22Rv1 (cell line): Measurements from ENCODE around the gene PIK3AP1.

ENCODE experiments used
- H3K27ac ChIP-seq: fragments of 450-650 bp; 2 replicates; pipeline ENCODE4 v1.5.1; 2017
- ZFX ChIP-seq: fragments of 450-650 bp; IDR thresholded peaks from 2 replicates; pipeline ENCODE4 v1.6.1; 2017; ENCODE audit warnings: antibody characterized with exemption, borderline replicate concordance
- TF ChIP-seq, protein P1 (sequence below): fragments of 450-650 bp; IDR thresholded peaks from 2 replicates; pipeline ENCODE4 v1.5.1; 2017; ENCODE audit warnings: mild to moderate bottlenecking

The PIK3AP1 gene

DNA sequence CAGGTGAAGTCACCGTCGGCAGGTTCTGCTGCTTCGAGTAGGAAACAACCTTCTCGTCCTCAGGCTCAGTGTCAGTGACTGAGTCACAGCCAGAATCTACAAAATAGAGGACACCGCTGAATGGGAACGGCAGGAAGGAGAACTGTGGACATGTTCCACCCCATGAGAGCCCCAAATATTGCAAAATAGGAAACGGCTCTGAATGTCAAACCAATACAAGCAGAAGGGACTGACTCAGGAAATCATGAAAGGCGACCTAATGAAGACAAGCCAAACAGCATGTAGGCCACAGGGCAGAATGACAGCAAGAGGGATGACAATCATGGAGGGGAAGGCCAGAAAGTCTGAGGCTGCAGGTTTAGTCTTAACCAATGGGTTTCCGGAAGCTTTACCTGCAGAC is 63.5 kb downstream of the PIK3AP1 start:
- H3K27ac ChIP-seq = no peak overlapping the region
- TF ChIP-seq, protein P1, sequence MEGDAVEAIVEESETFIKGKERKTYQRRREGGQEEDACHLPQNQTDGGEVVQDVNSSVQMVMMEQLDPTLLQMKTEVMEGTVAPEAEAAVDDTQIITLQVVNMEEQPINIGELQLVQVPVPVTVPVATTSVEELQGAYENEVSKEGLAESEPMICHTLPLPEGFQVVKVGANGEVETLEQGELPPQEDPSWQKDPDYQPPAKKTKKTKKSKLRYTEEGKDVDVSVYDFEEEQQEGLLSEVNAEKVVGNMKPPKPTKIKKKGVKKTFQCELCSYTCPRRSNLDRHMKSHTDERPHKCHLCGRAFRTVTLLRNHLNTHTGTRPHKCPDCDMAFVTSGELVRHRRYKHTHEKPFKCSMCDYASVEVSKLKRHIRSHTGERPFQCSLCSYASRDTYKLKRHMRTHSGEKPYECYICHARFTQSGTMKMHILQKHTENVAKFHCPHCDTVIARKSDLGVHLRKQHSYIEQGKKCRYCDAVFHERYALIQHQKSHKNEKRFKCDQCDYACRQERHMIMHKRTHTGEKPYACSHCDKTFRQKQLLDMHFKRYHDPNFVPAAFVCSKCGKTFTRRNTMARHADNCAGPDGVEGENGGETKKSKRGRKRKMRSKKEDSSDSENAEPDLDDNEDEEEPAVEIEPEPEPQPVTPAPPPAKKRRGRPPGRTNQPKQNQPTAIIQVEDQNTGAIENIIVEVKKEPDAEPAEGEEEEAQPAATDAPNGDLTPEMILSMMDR = no peak
- TF ChIP-seq ZFX = no peak

DNA sequence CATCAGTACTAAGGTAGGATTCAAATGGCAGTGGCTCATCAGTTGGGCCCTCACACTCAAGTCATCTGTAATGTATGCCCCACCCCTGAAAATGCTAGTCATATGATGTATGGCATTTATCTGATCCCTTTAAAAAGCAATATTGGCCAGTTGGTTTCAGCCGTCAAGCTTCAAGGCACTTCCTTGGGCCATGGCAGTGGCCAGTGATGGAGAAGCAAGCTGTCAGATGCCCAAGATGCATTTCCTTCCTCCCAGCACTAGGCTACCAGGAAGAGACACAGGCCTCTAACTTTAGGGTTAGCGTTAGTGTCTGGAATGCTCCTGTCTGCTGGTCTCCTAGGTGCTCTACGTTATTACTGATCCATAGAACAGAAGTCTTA is 64.1 kb downstream of the PIK3AP1 start:
- no peak overlapping the region for H3K27ac ChIP-seq
- TF ChIP-seq, protein P1 = no peak
- no peak for TF ChIP-seq ZFX

DNA sequence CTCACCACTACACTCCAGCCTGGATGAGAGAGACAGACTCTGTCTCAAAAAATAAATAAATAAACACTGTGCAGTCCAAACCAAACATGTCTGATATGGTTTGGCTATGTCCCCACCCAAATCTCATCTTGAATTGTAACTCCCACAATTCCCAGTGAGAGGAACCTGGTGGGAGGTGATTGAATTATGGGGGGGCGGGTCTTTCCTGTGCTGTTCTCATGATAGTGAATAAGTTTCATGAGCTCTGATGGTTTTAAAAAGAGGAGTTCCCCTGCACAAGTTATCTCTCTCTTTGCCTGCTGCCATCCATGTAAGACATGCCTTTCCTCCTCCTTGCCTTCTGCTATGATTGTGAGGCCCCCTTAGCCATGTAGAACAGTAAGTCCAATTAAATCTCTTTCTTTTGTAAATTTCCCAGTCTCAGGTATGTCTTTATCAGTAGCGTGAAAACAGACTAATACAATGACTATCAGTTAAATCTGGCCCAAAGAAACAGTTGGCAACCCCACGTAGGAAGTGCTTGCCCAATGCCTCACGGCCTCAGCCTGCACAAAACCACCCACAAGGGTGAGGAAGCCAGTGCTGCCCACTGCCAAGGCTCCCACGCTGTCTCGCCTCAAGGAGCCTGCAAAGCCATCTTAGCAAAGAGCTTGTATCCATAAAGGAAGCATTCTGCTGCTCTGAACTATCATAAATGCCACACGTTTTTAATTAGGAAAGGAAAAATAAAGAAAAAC is 64.7 kb downstream of the PIK3AP1 start:
- H3K27ac ChIP-seq = no peak overlapping the region
- TF ChIP-seq, protein P1 = no peak
- TF ChIP-seq ZFX = no peak

DNA sequence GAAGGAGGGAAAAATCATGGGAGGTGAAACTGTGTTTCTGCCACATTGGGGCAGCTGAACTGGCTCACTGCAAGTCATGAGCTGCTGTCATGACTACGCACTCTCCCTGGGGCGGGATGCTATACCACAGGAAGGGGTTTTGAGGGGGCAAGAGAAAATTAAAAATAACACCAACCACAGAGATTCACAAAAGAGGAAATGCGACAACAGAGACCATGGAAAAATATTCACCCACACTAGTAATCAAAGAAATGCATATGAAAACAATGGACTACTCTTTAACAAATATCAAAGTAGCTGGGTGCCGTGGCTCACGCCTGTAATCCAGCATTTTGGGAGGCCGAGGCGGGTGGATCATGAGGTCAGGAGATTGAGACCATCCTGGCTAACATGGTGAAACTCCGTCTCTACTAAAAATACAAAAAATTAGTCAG is 68.3 kb downstream of the PIK3AP1 start:
- no peak overlapping the region for H3K27ac ChIP-seq

DNA sequence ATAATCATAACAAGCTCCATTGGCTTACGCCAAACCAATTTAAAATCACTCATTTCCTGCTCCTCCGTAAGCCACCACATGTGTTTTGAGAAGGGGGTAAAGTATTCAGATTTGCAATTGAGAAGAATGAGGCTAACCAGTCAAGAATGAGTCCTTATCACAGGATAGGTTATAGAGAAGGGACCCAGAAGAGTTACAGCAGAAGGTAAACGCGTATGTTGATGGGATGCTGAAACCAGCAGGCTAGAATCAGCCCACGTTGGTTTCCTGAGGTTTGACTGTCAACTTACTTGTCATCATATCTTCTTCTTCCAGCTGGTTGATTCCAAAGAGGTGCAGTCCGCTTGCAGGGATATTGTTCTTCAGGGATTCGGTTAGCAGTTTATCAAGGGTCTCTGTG is 69.4 kb downstream of the PIK3AP1 start:
- TF ChIP-seq, protein P1 = no peak
- TF ChIP-seq ZFX = no peak
- H3K27ac ChIP-seq = no peak overlapping the region

More for the DNA sequence above, 68.3 kb downstream of the PIK3AP1 start:
- TF ChIP-seq ZFX = no peak
- TF ChIP-seq, protein P1 = no peak

DNA sequence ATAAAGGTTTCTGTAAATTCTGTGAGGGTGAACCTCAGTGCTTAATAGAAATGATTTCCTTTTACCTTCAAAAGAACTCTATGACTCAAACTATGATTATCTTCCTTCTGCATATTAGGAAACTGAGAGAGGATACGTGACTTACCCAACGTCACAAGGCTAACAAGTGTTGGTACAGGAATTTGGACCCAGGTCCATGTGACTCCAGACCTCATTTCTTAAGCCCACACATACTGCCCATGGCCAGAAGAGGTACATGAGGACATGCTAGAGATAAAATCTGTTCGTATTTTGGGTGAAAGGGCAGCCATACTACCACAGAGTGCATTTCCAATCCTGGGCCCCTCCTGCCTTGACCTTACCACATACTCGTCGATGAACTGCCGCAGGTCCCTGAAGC is 72.0 kb downstream of the PIK3AP1 start:
- H3K27ac ChIP-seq = no peak overlapping the region

DNA sequence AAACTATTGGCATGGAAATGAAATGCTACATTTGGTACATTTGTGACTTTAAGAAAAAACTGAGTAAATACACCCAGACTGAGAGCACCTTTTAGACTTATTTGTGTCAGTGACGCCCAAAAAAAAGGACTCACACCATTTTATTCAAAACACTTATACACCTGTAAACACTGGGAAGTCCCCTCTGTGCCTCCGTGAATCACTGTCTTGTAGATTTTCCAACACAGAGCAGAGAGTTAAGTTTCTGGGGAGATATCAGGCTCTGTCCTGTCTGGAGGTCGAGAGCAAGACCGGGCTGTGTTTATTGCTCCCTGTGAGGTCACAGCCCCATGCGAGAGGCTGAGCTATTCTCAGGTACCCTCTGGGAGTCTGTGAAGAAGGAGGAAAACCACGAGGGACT is 72.8 kb downstream of the PIK3AP1 start:
- no peak overlapping the region for H3K27ac ChIP-seq
- TF ChIP-seq, protein P1 = no peak
- no peak for TF ChIP-seq ZFX

More for the DNA sequence above, 72.0 kb downstream of the PIK3AP1 start:
- TF ChIP-seq, protein P1 = no peak
